ENCODE results near the gene RRBP1.

RRBP1 gene

DNA sequence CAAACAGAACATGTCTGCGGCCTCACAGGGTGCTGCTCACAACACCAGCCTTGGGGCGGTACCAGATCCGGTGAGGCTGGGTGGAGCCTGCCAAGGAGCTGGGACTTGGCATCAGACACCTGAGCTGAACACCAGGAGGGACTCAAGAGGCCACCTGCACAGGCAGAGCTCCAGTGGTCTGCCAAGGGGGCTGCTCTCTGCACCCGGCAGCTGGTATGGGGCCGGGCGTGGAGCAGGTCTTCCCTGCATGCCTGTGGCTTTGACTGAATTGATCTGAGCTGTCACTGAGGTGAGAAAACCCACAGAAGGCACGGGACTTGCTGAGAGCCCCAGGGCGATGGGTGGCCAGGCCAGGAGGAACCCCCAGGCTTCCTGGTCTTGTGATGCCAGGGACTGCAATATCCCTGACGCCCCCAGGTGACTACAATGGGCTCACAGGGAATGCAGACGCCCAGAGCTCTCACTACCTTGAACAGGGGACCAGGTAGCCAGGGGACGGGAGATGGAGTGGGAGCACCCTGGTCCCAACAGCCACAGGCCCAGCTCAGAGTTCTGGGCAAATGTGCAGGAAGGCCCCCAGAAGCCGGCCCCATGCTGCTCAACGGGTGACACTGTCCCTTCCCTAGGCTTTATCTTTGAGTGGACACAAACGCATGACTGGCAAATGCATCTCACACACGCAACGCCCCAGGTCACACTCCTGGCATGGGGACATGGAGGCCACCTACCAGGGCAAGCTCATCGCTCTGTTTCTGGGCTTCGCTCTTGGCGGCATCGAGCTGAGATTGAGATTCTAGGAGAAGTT, 64.0 kb downstream of the RRBP1 start:
- no peak for DNase-seq

DNA sequence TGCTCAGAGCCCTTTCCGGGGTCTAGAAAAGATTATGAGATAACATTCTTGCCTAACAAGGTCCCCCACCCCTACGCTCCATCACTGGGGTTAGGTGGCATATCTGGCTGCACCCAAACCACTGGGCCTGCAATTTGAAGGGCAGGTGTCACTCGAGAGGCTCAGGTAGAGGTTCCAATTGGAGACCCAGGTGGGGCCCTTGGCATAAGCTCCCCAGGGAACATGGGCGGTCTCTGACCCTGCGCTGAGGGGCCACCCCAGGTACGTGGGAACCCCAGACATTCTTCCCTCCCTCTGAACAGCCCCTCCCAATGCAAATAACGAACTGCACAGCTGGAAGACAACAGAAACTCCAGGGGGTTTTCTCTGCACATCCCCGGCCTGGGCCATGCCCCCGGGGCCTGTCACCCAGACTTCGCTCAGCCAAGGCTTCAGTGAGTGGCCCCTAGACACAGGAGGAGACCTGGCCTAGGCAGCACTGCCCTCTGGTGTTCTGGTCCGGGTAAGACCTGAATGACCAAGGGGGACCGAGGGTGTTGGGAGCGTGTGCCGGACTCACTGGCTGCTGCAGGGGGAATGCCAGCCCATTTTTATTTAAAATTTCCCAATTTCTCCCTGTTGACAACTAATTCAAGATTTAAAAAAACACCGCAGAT, 64.7 kb downstream of the RRBP1 start:
- DNase-seq, result no peak

DNA sequence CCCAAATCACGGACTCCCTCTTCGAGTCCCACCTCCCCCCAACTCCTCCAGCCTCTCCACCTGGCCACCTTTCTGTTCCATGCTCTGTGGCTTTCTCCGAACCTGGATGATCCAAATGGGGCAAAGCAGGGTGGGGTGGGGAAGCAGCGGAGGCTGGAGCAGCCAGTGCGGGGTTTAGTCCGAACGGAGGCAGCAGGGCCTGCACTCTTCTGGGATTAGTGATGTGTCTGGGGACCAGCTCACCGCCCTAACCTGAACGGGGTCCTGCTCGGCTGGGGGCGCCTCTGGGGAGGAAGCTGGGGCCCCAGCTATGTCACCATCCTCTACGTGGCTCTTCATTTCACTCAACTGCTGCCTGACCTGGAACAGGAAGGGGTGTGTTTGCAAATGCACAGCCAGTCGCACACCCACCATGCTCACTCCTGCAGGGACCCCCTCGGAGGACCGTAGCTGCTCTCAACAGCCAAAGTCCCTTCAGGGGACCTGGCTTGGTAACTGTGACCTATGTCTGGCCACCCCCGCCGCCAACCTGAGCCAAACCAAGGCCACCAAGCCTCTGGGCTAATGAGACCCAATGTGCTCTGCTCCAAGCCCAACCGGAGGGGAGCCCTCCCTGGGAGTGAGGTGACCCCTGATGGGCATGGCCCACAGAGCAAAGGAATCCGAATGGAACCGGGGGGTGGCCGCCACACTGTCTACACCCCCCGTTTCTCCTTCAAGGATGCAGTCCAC, 65.4 kb downstream of the RRBP1 start:
- no peak for DNase-seq

DNA sequence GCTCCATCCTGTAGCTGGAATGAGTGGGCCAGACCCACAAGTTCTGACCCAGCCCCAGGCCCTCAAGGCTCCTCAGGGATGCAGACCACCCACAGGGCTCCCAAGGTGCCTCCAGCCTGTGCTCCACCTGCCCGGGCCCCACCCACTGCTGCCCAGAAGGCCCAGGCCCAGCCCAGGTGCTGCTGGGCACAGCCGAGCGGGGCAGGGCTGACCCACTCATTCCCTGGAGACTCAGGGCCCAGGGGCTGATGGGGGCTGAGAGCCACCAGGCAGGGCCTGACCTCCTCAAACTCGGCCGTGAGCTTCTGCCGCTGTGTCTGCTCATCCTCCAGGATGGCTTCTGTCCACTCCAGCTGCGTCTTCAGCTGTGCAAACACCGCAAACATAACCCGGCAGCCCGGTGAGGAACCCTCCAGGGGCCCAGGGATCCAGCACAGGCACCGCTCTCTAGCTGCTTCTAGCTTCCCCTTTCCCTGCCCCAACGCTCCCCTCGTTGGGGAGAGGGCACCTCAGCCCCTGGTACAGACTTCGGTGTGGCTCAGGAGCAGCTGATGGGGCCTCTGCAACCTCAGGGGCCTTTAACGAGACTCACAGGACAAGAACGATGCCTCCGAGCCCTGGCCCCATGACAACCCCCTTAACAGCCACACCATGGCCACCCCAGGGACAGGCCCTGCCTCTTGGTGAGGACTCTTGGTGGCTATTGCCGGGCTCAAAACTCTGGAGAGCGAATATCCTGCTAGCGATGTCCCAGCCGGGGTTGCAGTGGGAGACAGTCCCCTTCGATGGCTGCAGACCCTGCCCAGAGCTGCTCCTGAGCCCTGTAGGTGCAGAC, 66.2 kb downstream of the RRBP1 start:
- no peak for DNase-seq

DNA sequence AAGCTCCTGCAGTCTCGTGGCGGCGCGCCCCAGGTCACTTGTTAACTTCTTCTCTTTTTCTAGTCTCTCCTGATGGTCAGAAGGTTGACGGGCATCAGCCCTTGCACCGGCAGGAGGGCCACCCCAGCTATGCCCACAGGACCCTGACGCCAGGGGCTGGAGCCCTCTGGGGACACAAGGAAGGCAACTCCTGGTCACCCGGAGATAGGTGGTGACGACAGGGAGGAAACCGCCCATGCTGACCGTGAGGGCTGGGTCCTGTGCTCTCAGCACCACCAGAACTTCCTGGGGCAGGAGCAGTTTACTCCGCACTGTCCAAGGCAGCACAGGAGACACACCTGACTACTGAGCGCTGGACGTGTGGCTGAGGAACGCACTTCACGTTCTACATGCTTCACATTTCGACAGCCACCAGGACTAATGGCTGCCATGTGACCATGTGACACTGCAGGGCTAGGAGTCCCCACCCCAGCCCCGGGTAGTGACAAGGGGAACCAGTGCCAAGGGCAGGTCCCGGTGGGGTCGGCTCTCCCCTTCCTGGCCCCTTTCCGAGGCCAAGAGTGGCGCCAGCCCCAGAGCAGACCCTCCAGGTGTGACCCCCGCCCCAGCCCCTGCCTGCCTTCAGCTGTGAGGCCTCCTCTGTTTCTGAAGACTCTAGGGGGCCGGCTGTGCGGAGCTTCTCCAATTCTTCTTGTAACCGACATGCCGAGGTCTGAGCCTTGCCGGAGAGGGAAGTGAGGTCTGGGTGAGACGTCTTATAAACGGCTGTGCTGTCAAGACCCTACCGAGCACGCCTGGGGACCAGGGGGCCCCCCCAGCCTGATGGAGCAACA, 67.0 kb downstream of the RRBP1 start:
- no peak for DNase-seq

DNA sequence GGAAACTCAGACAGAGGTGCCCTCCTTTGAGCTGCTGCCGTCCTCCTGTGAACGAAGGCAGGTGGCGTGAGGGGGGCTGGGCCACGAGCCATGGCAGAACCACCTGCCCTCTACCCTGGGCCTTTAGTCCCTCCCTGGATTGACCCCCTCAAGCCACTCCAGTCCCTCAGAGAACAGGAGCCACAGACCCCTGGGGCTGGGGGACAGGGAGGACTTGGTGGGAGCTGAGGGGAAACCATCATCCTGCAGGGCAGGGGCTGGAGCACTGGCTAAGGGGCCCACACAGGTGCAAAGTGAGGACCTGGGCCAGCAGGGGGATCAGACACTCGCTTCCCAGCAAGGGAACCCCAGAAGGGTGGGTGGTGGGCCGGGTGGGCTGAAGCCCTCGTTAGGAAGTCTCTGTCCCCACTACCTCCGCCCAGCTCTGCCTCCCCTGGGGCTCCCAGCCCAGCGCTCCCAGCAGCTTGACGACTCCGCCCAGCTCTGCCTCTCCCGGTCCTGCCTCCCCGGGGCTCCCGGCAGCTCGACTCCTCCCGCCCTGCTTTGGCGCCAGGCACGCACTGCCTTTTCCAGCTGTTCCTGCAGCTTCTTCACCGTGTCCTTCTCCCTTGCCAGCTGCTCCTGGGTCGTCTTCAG, 67.7 kb downstream of the RRBP1 start:
- no peak for DNase-seq

DNA sequence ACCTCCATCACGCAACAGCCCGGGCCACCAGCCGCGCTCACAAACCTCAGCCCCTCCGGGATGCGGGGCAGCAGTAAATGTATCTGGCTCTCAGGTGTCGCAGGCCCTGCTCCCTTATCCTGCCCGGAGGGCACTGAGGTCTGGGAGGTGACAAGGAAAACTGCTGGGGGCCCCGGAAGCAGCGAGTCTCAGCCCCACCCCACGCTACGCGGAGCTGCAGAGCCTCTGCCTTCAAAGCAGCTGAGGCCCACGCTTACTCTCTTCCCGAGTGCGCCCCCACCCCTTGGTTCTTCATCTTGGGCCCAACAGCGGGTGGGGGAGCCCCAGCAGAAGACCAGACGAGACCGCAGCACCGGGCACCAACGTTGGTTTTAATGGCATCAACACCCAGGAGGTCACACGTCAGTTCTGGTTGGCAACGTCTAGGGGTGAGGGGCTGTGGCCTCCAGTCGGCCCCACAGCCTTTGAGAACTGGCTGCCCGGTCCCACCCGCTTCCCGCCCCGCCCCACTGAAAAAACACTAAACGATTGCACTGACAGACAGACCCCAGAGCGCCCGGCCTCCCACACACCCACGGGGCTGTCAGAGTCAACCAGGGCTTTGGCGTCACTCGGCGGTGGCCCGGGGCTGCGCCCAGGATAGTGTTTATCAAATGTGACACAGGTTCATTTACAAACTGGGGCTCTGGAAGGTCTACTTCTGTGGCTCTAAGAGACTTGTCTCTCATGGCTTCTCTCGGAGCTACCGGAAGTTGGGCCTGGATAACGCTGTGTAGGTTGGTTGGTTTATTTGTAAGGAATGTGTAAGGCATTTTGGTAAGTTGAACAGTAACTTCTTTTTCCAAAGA, 68.5 kb downstream of the RRBP1 start:
- DNase-seq, result no peak

GRCh38 chr20:17612992-17613327, 69.1 kb downstream of the RRBP1 start:
- no peak for DNase-seq

DNA sequence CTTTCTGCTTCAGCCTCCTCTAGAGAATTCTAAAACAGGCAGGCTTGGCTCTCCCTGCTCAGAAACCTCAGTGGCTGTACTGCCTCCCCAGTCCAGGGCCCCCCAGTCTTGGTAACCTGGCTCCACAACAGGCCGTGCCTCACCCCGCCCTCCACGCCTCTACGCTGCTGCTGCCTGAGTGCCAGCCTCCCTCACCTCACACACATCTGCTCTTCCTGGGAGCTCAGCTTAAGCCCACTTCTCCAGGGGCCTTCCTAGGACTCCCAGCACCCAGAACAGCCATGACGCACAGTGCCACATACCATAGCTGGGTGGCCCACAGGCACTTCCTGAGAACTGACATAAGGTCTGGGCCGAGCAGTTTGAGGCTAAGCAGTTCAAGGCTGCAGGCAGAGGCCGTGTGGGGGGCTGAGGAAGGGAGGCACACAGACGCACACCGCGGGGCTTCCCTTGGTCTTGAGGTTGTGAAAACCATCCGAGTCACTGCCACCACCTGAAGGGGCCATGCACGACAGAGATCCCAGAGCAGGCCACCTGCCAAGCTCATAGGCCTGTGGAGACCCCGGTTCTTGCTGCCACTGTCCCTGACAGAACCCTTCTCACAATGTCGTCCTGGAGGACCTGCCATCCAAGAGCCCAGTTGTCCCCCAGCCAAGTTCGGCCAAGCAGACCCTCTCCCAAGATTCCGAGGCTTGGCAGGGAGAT, 69.6 kb downstream of the RRBP1 start:
- DNase-seq, result no peak

- DNase-seq, result no peak
Measured at GRCh38 chr20:17611540-17612286, 70.3 kb downstream of the RRBP1 start.

GRCh38 chr20:17611290-17611539, 70.8 kb downstream of the RRBP1 start:
- no peak for DNase-seq

GRCh38 chr20:17610566-17611289, 71.3 kb downstream of the RRBP1 start:
- DNase-seq, result no peak

GRCh38 chr20:17609811-17610377, 72.1 kb downstream of the RRBP1 start:
- no peak for DNase-seq

DNA sequence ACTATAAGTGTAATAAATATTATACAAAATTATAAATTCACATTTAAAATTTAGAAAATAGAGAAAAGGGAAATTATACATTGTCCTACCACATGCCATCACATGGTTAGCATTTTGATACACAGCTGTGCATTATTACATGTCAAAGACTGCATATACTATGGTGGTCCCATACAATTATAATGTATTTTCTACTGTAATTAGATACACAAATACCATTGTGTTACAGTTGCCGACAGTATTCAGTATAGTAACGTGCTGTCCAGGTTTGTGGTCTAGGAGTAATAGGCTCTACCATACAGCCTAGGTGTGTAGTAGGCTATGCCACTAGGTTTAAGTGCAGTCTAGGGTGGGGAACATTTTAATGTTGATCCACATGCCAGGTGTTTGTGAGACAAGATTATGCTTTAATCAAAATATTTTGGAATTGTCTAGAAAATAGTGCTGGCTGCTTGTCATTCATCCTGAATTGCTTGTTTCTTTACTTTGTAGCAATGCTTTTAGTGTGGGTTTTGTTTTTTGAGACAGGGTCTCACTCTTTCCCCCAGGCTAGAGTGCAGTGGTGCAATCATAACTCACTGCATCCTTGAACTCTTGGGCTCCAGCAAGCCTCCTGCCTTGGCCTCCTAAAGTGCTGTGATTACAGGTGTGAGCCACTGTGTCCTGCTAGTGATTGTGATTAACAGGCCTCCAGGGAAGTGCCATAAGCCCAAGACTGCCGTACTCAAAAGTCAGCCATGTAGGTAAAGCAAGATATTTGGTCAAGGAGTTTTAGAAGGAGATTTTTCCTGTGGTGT, 73.1 kb downstream of the RRBP1 start:
- no peak for DNase-seq

GRCh38 chr20:17606001-17606400, 76.0 kb downstream of the RRBP1 start:
- no peak for DNase-seq

- DNase-seq, result no peak
Measured at GRCh38 chr20:17605131-17605660, 76.8 kb downstream of the RRBP1 start.

DNA sequence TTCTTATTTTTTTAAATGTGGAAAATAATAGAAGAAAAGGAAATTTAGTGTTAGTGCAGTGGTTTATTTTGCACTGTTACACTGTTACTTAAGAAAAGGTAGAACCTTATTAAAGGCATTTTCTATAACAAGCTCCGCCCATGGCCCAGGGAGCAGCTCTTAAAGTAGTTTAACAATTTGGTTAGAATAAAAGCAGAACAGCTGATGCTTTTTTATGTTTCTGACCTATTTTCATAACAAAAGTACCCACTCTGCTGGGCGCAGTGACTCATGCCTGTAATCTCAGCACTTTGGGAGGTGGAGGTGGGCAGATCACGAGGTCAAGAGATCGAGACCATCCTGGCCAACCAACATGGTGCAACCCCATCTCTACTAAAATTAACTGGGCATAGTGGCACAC, 79.5 kb downstream of the RRBP1 start:
- no peak for DNase-seq

Data from NCI-H187 treated with DMSO at 0.1 percent for 48 hours (cell line).